ENCODE data around the gene CZIB. TPM values are rescaled to one million over a fixed set of nuclear protein-coding genes. Genes with fewer than 3 reads are reported as not detected.
A peak's percentile ranks its signal among the peaks of the same experiment; 100 is the strongest.
"Not testable (repeated sequence)": the region's sequence is repeated elsewhere in the genome, so short reads cannot be mapped to it uniquely, and the experiment has no call there.

CZIB gene
- total RNA-seq, 2 experiments from 2014 or later = 44.4 to 45.6 TPM

- H3K36me3 Mint-ChIP-seq (ENCODE audit: low read depth) = peaks cover 17% of the 10 kb centered on the region
- CTCF ChIA-PET = interaction anchor here (1.1 to 1.3 kb wide), 2 partner anchors 11 to 81 kb away, joined by 3 to 5 read pairs; no protein-coding TSS in a partner anchor
- H3K4me3 Mint-ChIP-seq = peak overlapping the region; percentile 96
- H3K9me3 Mint-ChIP-seq = no peaks in the 10 kb centered on the region
- intact Hi-C loops (cut with micrococcal nuclease) = loop anchor here (2.0 to 5.0 kb wide), 4 partner anchors 183 to 495 kb away; partner anchors contain the start of gene ECHDC2
- peaks cover 21% of the 10 kb centered on the region for H3K4me1 Mint-ChIP-seq (ENCODE audit: low read depth)
- peak overlapping the region; percentile 97 for H3K27ac Mint-ChIP-seq
- no peak for DNase-seq
- H3K27me3 Mint-ChIP-seq (ENCODE audit: low read depth) = no peaks in the 10 kb centered on the region
Observed at GRCh38 chr1:53197291-53198200, 22.9 kb downstream of the CZIB start.

- CTCF ChIA-PET = interaction anchor here (1.1 to 6.3 kb wide), 3 partner anchors 10 to 31 kb away, joined by 3 to 30 read pairs (median 17); no protein-coding TSS in a partner anchor
- peaks cover 21% of the 10 kb centered on the region for H3K4me1 Mint-ChIP-seq (ENCODE audit: low read depth)
- intact Hi-C loops (cut with micrococcal nuclease) = loop anchor here (1.0 to 5.0 kb wide), 9 partner anchors 24 to 830 kb away; partner anchors contain the start of genes CC2D1B, CZIB, ECHDC2 and MAGOH
- peaks cover 14% of the 10 kb centered on the region for H3K36me3 Mint-ChIP-seq (ENCODE audit: low read depth)
- peaks cover 2% of the 10 kb centered on the region for H3K9me3 Mint-ChIP-seq
- peak within 1 kb of the TSS; percentile 96 for H3K4me3 Mint-ChIP-seq
- no peaks in the 10 kb centered on the region for H3K27me3 Mint-ChIP-seq (ENCODE audit: low read depth)
- DNase-seq = peak; percentile 94
- peak within 1 kb of the TSS; percentile 97 for H3K27ac Mint-ChIP-seq
Observed at GRCh38 chr1:53196485-53197290, 23.7 kb downstream of the CZIB start, which contains the start of gene CPT2. Gene CPT2 (plus strand): TSS chr1:53196824. CDS start chr1:53196944, 120 bp downstream.

GRCh38 chr1:53196017-53196484, 24.4 kb downstream of the CZIB start:
- Mint-ChIP-seq H3K27ac (peak overlapping the region; percentile 87), H3K36me3 (ENCODE audit: low read depth) (peaks cover 14% of the 10 kb centered on the region), H3K9me3 (peaks cover 2% of the 10 kb centered on the region), H3K27me3 (ENCODE audit: low read depth) (no peaks in the 10 kb centered on the region), H3K4me3 (peak overlapping the region; percentile 96), H3K4me1 (ENCODE audit: low read depth) (peaks cover 21% of the 10 kb centered on the region)
- CTCF ChIA-PET = interaction anchor here (0.6 to 6.3 kb wide), 4 partner anchors 10 to 856 kb away, joined by 3 to 30 read pairs (median 10); no protein-coding TSS in a partner anchor
- intact Hi-C loops (cut with micrococcal nuclease) = loop anchor here (1.0 to 5.0 kb wide), 9 partner anchors 24 to 830 kb away; partner anchors contain the start of genes CC2D1B, CZIB, ECHDC2 and MAGOH
- DNase-seq = no peak

GRCh38 chr1:53195246-53196016, 25.0 kb downstream of the CZIB start:
- intact Hi-C loops (cut with micrococcal nuclease) = loop anchor here (1.0 to 5.0 kb wide), 9 partner anchors 25 to 829 kb away; partner anchors contain the start of genes CC2D1B, CZIB, ECHDC2 and MAGOH
- H3K9me3 Mint-ChIP-seq = peaks cover 2% of the 10 kb centered on the region
- DNase-seq = no peak
- no peaks in the 10 kb centered on the region for H3K27me3 Mint-ChIP-seq (ENCODE audit: low read depth)
- no peak overlapping the region for H3K27ac Mint-ChIP-seq
- CTCF ChIA-PET = interaction anchor here (0.6 to 6.3 kb wide), 5 partner anchors 9 to 855 kb away, joined by 3 to 30 read pairs (median 4); no protein-coding TSS in a partner anchor
- peaks cover 12% of the 10 kb centered on the region for H3K36me3 Mint-ChIP-seq (ENCODE audit: low read depth)
- H3K4me1 Mint-ChIP-seq (ENCODE audit: low read depth) = peaks cover 21% of the 10 kb centered on the region
- H3K4me3 Mint-ChIP-seq = peak overlapping the region; percentile 46

- DNase-seq = no peak
- intact Hi-C loops (cut with micrococcal nuclease) = no loop called here
- H3K36me3 Mint-ChIP-seq (ENCODE audit: low read depth) = no peaks in the 10 kb centered on the region
- H3K4me3 Mint-ChIP-seq = no peak overlapping the region
- H3K27ac Mint-ChIP-seq = no peak overlapping the region
- H3K4me1 Mint-ChIP-seq (ENCODE audit: low read depth) = no peaks in the 10 kb centered on the region
- H3K9me3 Mint-ChIP-seq = peaks cover 2% of the 10 kb centered on the region
- CTCF ChIA-PET = interaction anchor here (6.3 kb wide), 1 partner anchor 8 kb away, joined by 30 read pairs; no protein-coding TSS in a partner anchor
- H3K27me3 Mint-ChIP-seq (ENCODE audit: low read depth) = no peaks in the 10 kb centered on the region
Observed at GRCh38 chr1:53190210-53190611, 30.2 kb downstream of the CZIB start.

GRCh38 chr1:53189061-53189460, 31.4 kb downstream of the CZIB start:
- CTCF ChIA-PET = no interaction called here
- intact Hi-C loops (cut with micrococcal nuclease) = loop anchor here (10.0 kb wide), 1 partner anchor 344 kb away; the partner anchor contains the start of gene ZYG11A

GRCh38 chr1:53188099-53188498, 32.3 kb downstream of the CZIB start:
- CTCF ChIA-PET = no interaction called here
- intact Hi-C loops (cut with micrococcal nuclease) = loop anchor here (10.0 kb wide), 1 partner anchor 343 kb away; the partner anchor contains the start of gene ZYG11A
- no peaks in the 10 kb centered on the region for H3K4me1 Mint-ChIP-seq (ENCODE audit: low read depth)

More at GRCh38 chr1:53189061-53189460, 31.4 kb downstream of the CZIB start:
- peaks cover 2% of the 10 kb centered on the region for H3K9me3 Mint-ChIP-seq
- no peak for DNase-seq
- no peaks in the 10 kb centered on the region for H3K36me3 Mint-ChIP-seq (ENCODE audit: low read depth)
- no peaks in the 10 kb centered on the region for H3K4me1 Mint-ChIP-seq (ENCODE audit: low read depth)
- H3K27ac Mint-ChIP-seq = no peak overlapping the region
- H3K4me3 Mint-ChIP-seq = no peak overlapping the region
- H3K27me3 Mint-ChIP-seq (ENCODE audit: low read depth) = no peaks in the 10 kb centered on the region

GRCh38 chr1:53187401-53187800, 33.0 kb downstream of the CZIB start:
- H3K9me3 Mint-ChIP-seq = peaks cover 2% of the 10 kb centered on the region
- H3K4me3 Mint-ChIP-seq = no peak overlapping the region
- no peaks in the 10 kb centered on the region for H3K27me3 Mint-ChIP-seq (ENCODE audit: low read depth)
- intact Hi-C loops (cut with micrococcal nuclease) = loop anchor here (10.0 kb wide), 1 partner anchor 343 kb away; the partner anchor contains the start of gene ZYG11A
- no peaks in the 10 kb centered on the region for H3K4me1 Mint-ChIP-seq (ENCODE audit: low read depth)
- no peak for DNase-seq
- H3K27ac Mint-ChIP-seq = no peak overlapping the region
- CTCF ChIA-PET = interaction anchor here (0.5 to 2.0 kb wide), 4 partner anchors 8 to 144 kb away, joined by 3 to 17 read pairs (median 5); partner anchors contain the start of gene CPT2
- H3K36me3 Mint-ChIP-seq (ENCODE audit: low read depth) = no peaks in the 10 kb centered on the region

More at GRCh38 chr1:53188099-53188498, 32.3 kb downstream of the CZIB start:
- Mint-ChIP-seq H3K36me3 (ENCODE audit: low read depth) (no peaks in the 10 kb centered on the region), H3K9me3 (peaks cover 2% of the 10 kb centered on the region), H3K27ac (no peak overlapping the region), H3K4me3 (no peak overlapping the region), H3K27me3 (ENCODE audit: low read depth) (no peaks in the 10 kb centered on the region)
- no peak for DNase-seq

GRCh38 chr1:53186533-53186932, 33.9 kb downstream of the CZIB start:
- no peaks in the 10 kb centered on the region for H3K4me1 Mint-ChIP-seq (ENCODE audit: low read depth)
- intact Hi-C loops (cut with micrococcal nuclease) = loop anchor here (10.0 kb wide), 1 partner anchor 342 kb away; the partner anchor contains the start of gene ZYG11A
- no peak overlapping the region for H3K27ac Mint-ChIP-seq
- H3K9me3 Mint-ChIP-seq = no peaks in the 10 kb centered on the region
- no peak for DNase-seq
- H3K27me3 Mint-ChIP-seq (ENCODE audit: low read depth) = no peaks in the 10 kb centered on the region
- CTCF ChIA-PET = interaction anchor here (0.6 to 2.0 kb wide), 8 partner anchors 9 to 263 kb away, joined by 3 to 17 read pairs (median 4); partner anchors contain the start of gene CPT2
- no peaks in the 10 kb centered on the region for H3K36me3 Mint-ChIP-seq (ENCODE audit: low read depth)
- H3K4me3 Mint-ChIP-seq = no peak overlapping the region

GRCh38 chr1:53185955-53186297, 34.5 kb downstream of the CZIB start:
- not testable (repeated sequence) for H3K27me3 Mint-ChIP-seq (ENCODE audit: low read depth); H3K36me3 Mint-ChIP-seq (ENCODE audit: low read depth); H3K9me3 Mint-ChIP-seq; DNase-seq; H3K4me1 Mint-ChIP-seq (ENCODE audit: low read depth); H3K27ac Mint-ChIP-seq; H3K4me3 Mint-ChIP-seq
- intact Hi-C loops (cut with micrococcal nuclease) = loop anchor here (10.0 kb wide), 1 partner anchor 341 kb away; the partner anchor contains the start of gene ZYG11A
- CTCF ChIA-PET = interaction anchor here (0.7 to 2.0 kb wide), 7 partner anchors 10 to 48 kb away, joined by 3 to 17 read pairs (median 4); partner anchors contain the start of gene CPT2

Data from activated naive CD4-positive, alpha-beta T cell treated with anti-CD3 and anti-CD28 coated beads for 36 hours (primary cell).